H9 (cell line): ENCODE measurements around the gene RAB24. TPM values are rescaled to one million over a fixed set of nuclear protein-coding genes. Genes with fewer than 3 reads are reported as not detected.

Experiments used
- DNase-seq: peaks from one replicate; pipeline ENCODE4 v3.0.0-alpha.2; 2017
- H2AFZ ChIP-seq: one replicate; pipeline ENCODE4 v1.6.1; 2013; ENCODE audit warnings: mild to moderate bottlenecking, low read length, control low read depth, moderate library complexity
- H2AK5ac ChIP-seq: 2 replicates; pipeline ENCODE4 v1.6.1; 2013; ENCODE audit warnings: low read length, control low read depth, mixed read lengths; ENCODE audit not compliant: insufficient read length
- H2BK120ac ChIP-seq: one replicate; pipeline ENCODE4 v1.6.1; 2013; ENCODE audit warnings: low read depth, mild to moderate bottlenecking, low read length, control low read depth, inconsistent platforms; ENCODE audit not compliant: poor library complexity, severe bottlenecking
- H2BK12ac ChIP-seq: 2 replicates; pipeline ENCODE4 v1.6.1; 2013; ENCODE audit warnings: low read length, control low read depth, mixed read lengths, low read depth; ENCODE audit not compliant: insufficient read length
- H2BK15ac ChIP-seq: 2 replicates; pipeline ENCODE4 v1.6.1; 2013; ENCODE audit warnings: low read depth, low read length, control low read depth
- H2BK20ac ChIP-seq: one replicate; pipeline ENCODE4 v1.6.1; 2013; ENCODE audit warnings: low read depth, mild to moderate bottlenecking, low read length, control low read depth, inconsistent platforms; ENCODE audit not compliant: poor library complexity, severe bottlenecking
- H2BK5ac ChIP-seq: 2 replicates; pipeline ENCODE4 v1.6.1; 2013; ENCODE audit warnings: low read length, control low read depth, mixed read lengths; ENCODE audit not compliant: insufficient read length
- H3K14ac ChIP-seq: 2 replicates; pipeline ENCODE4 v1.6.1; 2013; ENCODE audit warnings: low read length, control low read depth; ENCODE audit not compliant: insufficient read depth
- H3K18ac ChIP-seq: 2 replicates; pipeline ENCODE4 v1.6.1; 2013; ENCODE audit warnings: low read depth, mild to moderate bottlenecking, mixed read lengths, low read length, control low read depth; ENCODE audit not compliant: insufficient read length
- H3K23ac ChIP-seq: 2 replicates; pipeline ENCODE4 v1.6.1; 2013; ENCODE audit warnings: low read length, control low read depth, mixed read lengths, low read depth; ENCODE audit not compliant: insufficient read length
- H3K23me2 ChIP-seq: 2 replicates; pipeline ENCODE4 v1.6.1; 2013; ENCODE audit warnings: low read depth, mild to moderate bottlenecking, mixed read lengths, low read length, control low read depth; ENCODE audit not compliant: insufficient read length, poor library complexity, severe bottlenecking
- H3K27ac ChIP-seq: 2 replicates; pipeline ENCODE4 v1.5.1; 2013; ENCODE audit warnings: low read length, control low read depth, mixed read lengths, low read depth; ENCODE audit not compliant: insufficient read length
- H3K27me3 ChIP-seq: 2 replicates; pipeline ENCODE4 v1.6.1; 2013; ENCODE audit warnings: low read length, control low read depth, inconsistent platforms; ENCODE audit not compliant: insufficient read depth
- H3K4ac ChIP-seq: 2 replicates; pipeline ENCODE4 v1.6.1; 2013; ENCODE audit warnings: low read depth, mild to moderate bottlenecking, control low read depth, inconsistent platforms, low read length, moderate library complexity
- H3K4me1 ChIP-seq: 2 replicates; pipeline ENCODE4 v1.6.1; 2013; ENCODE audit warnings: low read length, control low read depth, inconsistent platforms; ENCODE audit not compliant: insufficient read depth
- H3K4me2 ChIP-seq: 2 replicates; pipeline ENCODE4 v1.6.1; 2013; ENCODE audit warnings: low read length, control low read depth, mixed read lengths; ENCODE audit not compliant: insufficient read length, insufficient read depth
- H3K56ac ChIP-seq: 2 replicates; pipeline ENCODE4 v1.6.1; 2013; ENCODE audit warnings: low read depth, mild to moderate bottlenecking, mixed read lengths, low read length, control low read depth; ENCODE audit not compliant: insufficient read length
- H3K79me1 ChIP-seq: 2 replicates; pipeline ENCODE4 v1.6.1; 2013; ENCODE audit warnings: low read depth, mild to moderate bottlenecking, moderate library complexity, low read length, control low read depth, inconsistent platforms; ENCODE audit not compliant: insufficient read depth, poor library complexity, severe bottlenecking
- H3K79me2 ChIP-seq: 2 replicates; pipeline ENCODE4 v1.6.1; 2013; ENCODE audit warnings: low read length, control low read depth, inconsistent platforms; ENCODE audit not compliant: insufficient read depth
- H3K9ac ChIP-seq: 2 replicates; pipeline ENCODE4 v1.6.1; 2013; ENCODE audit warnings: low read length, control low read depth, mixed read lengths; ENCODE audit not compliant: insufficient read length; ENCODE audit errors: extremely low read depth
- H3K9me3 ChIP-seq: one replicate; pipeline ENCODE4 v1.6.1; 2013; ENCODE audit warnings: low read depth, low read length, inconsistent platforms; ENCODE audit not compliant: control insufficient read depth
- H3T11ph ChIP-seq: one replicate; pipeline ENCODE4 v1.6.1; 2013; ENCODE audit warnings: mild to moderate bottlenecking, low read length, control low read depth, inconsistent platforms
- H4K20me1 ChIP-seq: one replicate; pipeline ENCODE4 v1.6.1; 2013; ENCODE audit not compliant: control insufficient read depth, insufficient read length, insufficient read depth
- H4K5ac ChIP-seq: 2 replicates; pipeline ENCODE4 v1.6.1; 2013; ENCODE audit warnings: low read depth, mild to moderate bottlenecking, mixed read lengths, low read length, control low read depth; ENCODE audit not compliant: insufficient read length
- H4K8ac ChIP-seq: replicated peaks from 2 replicates; pipeline ENCODE4 v1.6.1; 2013; ENCODE audit warnings: low read length, control low read depth, mixed read lengths, low read depth; ENCODE audit not compliant: insufficient read length
- H4K91ac ChIP-seq: 2 replicates; pipeline ENCODE4 v1.6.1; 2013; ENCODE audit warnings: low read depth, mild to moderate bottlenecking, moderate library complexity, mixed read lengths, low read length, control low read depth; ENCODE audit not compliant: insufficient read length
- H3K27ac Mint-ChIP-seq, 3 experiments: 2 replicates in 2 of 3; 3 replicates in 1 of 3; pipeline ENCODE4 v1.8.0; 2020 to 2021; ENCODE audit warnings: mixed read lengths in 3 of 3, mild to moderate bottlenecking in 1 of 3, moderate library complexity in 1 of 3
- H3K27me3 Mint-ChIP-seq: 2 replicates; pipeline ENCODE4 v1.8.0; 2021; ENCODE audit warnings: low read depth, mild to moderate bottlenecking, moderate library complexity, mixed read lengths
- H3K36me3 Mint-ChIP-seq, 3 experiments: 2 replicates in 2 of 3; 3 replicates in 1 of 3; pipeline ENCODE4 v1.8.0; 2020 to 2021; ENCODE audit warnings: low read depth in 3 of 3, mixed read lengths in 3 of 3; ENCODE audit not compliant: insufficient read depth in 1 of 3
- H3K4me1 Mint-ChIP-seq, 2 experiments: 2 replicates each; pipeline ENCODE4 v1.8.0; 2020; ENCODE audit warnings: mixed read lengths in 2 of 2
- H3K4me3 Mint-ChIP-seq, 2 experiments: 2 replicates in 1 of 2; 3 replicates in 1 of 2; pipeline ENCODE4 v1.8.0; 2020 to 2021; ENCODE audit warnings: mild to moderate bottlenecking in 2 of 2, mixed read lengths in 2 of 2, moderate library complexity in 1 of 2
- H3K9me3 Mint-ChIP-seq, 2 experiments: 2 replicates in 1 of 2; 3 replicates in 1 of 2; pipeline ENCODE4 v1.8.0; 2020; ENCODE audit warnings: mild to moderate bottlenecking in 2 of 2, mixed read lengths in 2 of 2, moderate library complexity in 1 of 2
- WGBS: extraction: QIAGEN DNeasy Blood & Tissue Kit; methylation state at CpG from one replicate; pipeline ENCODE4 v1.1.7; 2013; ENCODE audit warnings: missing lambda C conversion rate, low lambda C conversion rate, mixed read lengths; ENCODE audit not compliant: insufficient read length; ENCODE audit errors: extremely low coverage; 5-methylcytosine and 5-hydroxymethylcytosine counted together
- total RNA-seq: library from RNA; stranded (reverse); gene quantifications from 2 replicates; pipeline ENCODE4 v1.2.1, GENCODE V29; 2021
- TF ChIP-seq, protein P1 (sequence below): fragments of 200-600 bp; sonication (generic); conservative IDR thresholded peaks from 3 replicates; pipeline ENCODE4 v1.8.0; 2021; ENCODE audit warnings: antibody characterized with exemption, mild to moderate bottlenecking

The RAB24 gene
- total RNA-seq, 1 experiment from 2014 or later = 17.6 TPM

DNA sequence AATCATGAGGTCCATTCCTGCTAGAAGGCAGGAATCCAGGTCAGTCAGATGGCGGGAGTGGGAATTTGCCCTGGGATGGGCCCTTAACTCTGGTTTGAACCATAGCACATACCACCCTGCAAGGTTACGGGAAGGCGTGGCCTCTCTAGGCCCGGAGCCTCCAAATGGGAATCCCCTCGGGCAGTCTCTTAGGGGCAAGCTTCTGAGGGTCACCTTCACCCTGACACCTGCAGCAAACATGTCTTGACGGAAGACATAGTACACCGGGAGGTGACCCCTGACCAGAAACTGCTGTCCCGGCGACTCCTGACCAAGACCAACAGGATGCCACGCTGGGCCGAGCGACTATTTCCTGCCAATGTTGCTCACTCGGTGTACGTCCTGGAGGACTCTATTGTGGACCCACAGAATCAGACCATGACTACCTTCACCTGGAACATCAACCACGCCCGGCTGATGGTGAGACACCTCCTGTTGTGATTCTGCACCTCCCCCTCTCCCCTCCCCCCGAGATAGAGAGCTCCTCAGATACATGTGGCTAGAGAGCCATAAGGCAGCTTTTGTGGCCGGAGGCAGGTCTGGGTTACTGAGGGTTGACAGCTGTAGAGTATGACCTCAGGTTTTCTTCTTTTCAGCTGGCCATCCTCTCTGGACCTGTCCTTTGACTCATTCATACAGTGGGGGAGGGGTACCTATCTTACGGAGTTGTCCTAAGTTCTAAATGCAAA lies 1.0 kb upstream of the RAB24 start:
- H3K79me2 ChIP-seq = peaks cover 9% of the 10 kb centered on the region; the same call in 1 of the 2 replicates
- Mint-ChIP-seq H3K9me3 (no peaks in the 10 kb centered on the region), H3K4me3 (peak overlapping the region; percentile 93 to 96), H3K4me1 (peaks cover 24 to 33% of the 10 kb centered on the region in 2 experiments), H3K36me3 (peaks cover 24 to 44% (median 31%) of the 10 kb centered on the region in 3 experiments), H3K27ac (peak overlapping the region; percentile 90 to 98 (median 94)), H3K27me3 (peaks cover 1% of the 10 kb centered on the region; the same call in 1 of the 2 replicates)
- H2AK5ac ChIP-seq = no peak overlapping the region
- no peak for DNase-seq
- H4K91ac ChIP-seq = no peak overlapping the region
- no peak overlapping the region for H3K14ac ChIP-seq
- no peak overlapping the region for H3K4ac ChIP-seq
- H4K20me1 ChIP-seq = peaks cover 5% of the 10 kb centered on the region
- no peaks in the 10 kb centered on the region for H3K27me3 ChIP-seq
- no peak overlapping the region for H2BK120ac ChIP-seq
- H3T11ph ChIP-seq = no peak overlapping the region
- no peak overlapping the region for H2BK15ac ChIP-seq
- H3K4me2 ChIP-seq = peak overlapping the region; percentile 71
- no peak overlapping the region for H2BK5ac ChIP-seq
- no peak overlapping the region for H3K18ac ChIP-seq
- H3K23me2 ChIP-seq = peaks cover 13% of the 10 kb centered on the region
- no CpG with 5 or more reads among the region's 19 CpGs for WGBS
- peak overlapping the region; percentile 93 for H3K9ac ChIP-seq
- no peak overlapping the region for H4K5ac ChIP-seq
- TF ChIP-seq, protein P1, sequence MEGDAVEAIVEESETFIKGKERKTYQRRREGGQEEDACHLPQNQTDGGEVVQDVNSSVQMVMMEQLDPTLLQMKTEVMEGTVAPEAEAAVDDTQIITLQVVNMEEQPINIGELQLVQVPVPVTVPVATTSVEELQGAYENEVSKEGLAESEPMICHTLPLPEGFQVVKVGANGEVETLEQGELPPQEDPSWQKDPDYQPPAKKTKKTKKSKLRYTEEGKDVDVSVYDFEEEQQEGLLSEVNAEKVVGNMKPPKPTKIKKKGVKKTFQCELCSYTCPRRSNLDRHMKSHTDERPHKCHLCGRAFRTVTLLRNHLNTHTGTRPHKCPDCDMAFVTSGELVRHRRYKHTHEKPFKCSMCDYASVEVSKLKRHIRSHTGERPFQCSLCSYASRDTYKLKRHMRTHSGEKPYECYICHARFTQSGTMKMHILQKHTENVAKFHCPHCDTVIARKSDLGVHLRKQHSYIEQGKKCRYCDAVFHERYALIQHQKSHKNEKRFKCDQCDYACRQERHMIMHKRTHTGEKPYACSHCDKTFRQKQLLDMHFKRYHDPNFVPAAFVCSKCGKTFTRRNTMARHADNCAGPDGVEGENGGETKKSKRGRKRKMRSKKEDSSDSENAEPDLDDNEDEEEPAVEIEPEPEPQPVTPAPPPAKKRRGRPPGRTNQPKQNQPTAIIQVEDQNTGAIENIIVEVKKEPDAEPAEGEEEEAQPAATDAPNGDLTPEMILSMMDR = no peak
- H4K8ac ChIP-seq = no peak overlapping the region
- H2BK12ac ChIP-seq = no peak overlapping the region
- H2BK20ac ChIP-seq = no peak overlapping the region
- no peak overlapping the region for H3K23ac ChIP-seq
- no peaks in the 10 kb centered on the region for H3K4me1 ChIP-seq
- no peaks in the 10 kb centered on the region for H3K9me3 ChIP-seq
- no peak overlapping the region for H2AFZ ChIP-seq
- no peak overlapping the region for H3K56ac ChIP-seq
- no peak overlapping the region for H3K27ac ChIP-seq
- H3K79me1 ChIP-seq = no peaks in the 10 kb centered on the region
